ENCODE measurements around the gene DCX. TPM values are rescaled to one million over a fixed set of nuclear protein-coding genes. Genes with fewer than 3 reads are reported as not detected.
A peak's percentile ranks its signal among the peaks of the same experiment; 100 is the strongest.

DCX gene
- total RNA-seq, 1 donor from 2014 or later: not detected

DNA sequence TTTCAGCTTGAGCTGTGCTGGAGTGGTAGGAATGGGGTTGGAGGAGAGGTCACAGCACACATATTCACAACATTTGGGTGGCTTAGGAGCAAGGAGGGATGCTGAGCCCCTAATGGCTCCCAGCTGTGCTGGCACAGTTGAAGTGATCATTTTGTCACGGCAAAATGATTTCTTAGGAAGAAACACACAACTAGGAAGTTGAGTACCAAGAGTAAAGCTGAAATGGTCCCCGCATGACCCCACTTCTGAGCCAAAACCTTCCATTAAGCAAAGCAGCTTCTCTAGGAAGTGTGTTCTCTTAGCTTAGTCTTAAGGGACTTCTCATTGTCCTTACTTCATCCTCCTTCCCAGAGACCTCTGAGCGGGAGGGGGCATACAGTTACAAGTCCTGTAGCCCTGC is 154.3 kb downstream of the DCX start:
- H3K36me3 Mint-ChIP-seq (ENCODE audit: unreplicated experiment): no peaks in the 10 kb centered on the region
- no peak for DNase-seq (ENCODE audit: extremely low spot score, unreplicated experiment)
- TF ChIP-seq, protein P1, sequence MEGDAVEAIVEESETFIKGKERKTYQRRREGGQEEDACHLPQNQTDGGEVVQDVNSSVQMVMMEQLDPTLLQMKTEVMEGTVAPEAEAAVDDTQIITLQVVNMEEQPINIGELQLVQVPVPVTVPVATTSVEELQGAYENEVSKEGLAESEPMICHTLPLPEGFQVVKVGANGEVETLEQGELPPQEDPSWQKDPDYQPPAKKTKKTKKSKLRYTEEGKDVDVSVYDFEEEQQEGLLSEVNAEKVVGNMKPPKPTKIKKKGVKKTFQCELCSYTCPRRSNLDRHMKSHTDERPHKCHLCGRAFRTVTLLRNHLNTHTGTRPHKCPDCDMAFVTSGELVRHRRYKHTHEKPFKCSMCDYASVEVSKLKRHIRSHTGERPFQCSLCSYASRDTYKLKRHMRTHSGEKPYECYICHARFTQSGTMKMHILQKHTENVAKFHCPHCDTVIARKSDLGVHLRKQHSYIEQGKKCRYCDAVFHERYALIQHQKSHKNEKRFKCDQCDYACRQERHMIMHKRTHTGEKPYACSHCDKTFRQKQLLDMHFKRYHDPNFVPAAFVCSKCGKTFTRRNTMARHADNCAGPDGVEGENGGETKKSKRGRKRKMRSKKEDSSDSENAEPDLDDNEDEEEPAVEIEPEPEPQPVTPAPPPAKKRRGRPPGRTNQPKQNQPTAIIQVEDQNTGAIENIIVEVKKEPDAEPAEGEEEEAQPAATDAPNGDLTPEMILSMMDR (IDR thresholded peaks at IDR 0.05): no peak
- H3K9me3 Mint-ChIP-seq (ENCODE audit: unreplicated experiment): peaks cover 3% of the 10 kb centered on the region
- H3K4me3 Mint-ChIP-seq (ENCODE audit: unreplicated experiment): no peak overlapping the region
- no peaks in the 10 kb centered on the region for H3K4me1 Mint-ChIP-seq (ENCODE audit: unreplicated experiment)
- H3K27ac Mint-ChIP-seq (ENCODE audit: unreplicated experiment): no peak overlapping the region
- H3K27me3 Mint-ChIP-seq (ENCODE audit: unreplicated experiment): no peaks in the 10 kb centered on the region

DNA sequence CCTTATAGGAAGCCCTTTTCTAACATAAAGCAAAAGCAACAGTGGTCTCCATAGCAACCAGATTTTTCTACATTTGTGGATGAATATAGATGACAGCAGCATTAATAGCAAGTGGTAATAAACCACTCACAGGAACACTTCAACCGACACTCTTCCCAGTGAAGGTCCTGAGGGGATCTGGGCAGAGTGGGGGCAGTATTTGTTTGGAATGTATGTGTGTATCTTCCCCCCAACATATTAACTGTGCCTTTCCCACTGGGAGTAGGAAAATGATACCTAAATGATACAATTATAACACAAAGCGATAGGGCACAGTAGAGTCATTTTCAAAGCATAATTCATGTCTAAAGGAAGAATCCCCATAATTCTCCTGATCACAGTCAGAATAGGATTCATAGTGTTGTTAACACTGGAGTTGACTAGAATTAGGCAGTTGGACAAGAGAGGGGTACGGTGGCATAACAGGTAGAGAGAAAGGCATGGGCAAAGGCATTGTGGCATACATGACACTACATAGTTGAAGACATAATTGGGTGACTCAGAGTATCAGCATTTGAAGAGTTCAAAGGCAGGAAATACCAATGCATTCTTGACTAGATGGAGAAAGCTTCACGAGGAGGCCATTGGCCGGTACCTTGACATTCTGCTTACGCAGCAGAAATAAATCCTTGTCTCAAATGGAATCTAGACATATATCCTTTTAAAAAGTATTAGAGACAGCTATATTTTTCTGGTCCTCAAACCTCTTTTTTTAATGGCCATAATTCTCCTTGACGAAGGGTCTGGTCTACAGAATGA is 156.9 kb downstream of the DCX start:
- no peaks in the 10 kb centered on the region for H3K27me3 Mint-ChIP-seq (ENCODE audit: unreplicated experiment)
- TF ChIP-seq, protein P1 (IDR thresholded peaks at IDR 0.05): no peak
- no peaks in the 10 kb centered on the region for H3K4me1 Mint-ChIP-seq (ENCODE audit: unreplicated experiment)
- H3K36me3 Mint-ChIP-seq (ENCODE audit: unreplicated experiment): no peaks in the 10 kb centered on the region
- no peak overlapping the region for H3K4me3 Mint-ChIP-seq (ENCODE audit: unreplicated experiment)
- H3K27ac Mint-ChIP-seq (ENCODE audit: unreplicated experiment): no peak overlapping the region
- no peak for DNase-seq (ENCODE audit: extremely low spot score, unreplicated experiment)
- peaks cover 3% of the 10 kb centered on the region for H3K9me3 Mint-ChIP-seq (ENCODE audit: unreplicated experiment)

DNA sequence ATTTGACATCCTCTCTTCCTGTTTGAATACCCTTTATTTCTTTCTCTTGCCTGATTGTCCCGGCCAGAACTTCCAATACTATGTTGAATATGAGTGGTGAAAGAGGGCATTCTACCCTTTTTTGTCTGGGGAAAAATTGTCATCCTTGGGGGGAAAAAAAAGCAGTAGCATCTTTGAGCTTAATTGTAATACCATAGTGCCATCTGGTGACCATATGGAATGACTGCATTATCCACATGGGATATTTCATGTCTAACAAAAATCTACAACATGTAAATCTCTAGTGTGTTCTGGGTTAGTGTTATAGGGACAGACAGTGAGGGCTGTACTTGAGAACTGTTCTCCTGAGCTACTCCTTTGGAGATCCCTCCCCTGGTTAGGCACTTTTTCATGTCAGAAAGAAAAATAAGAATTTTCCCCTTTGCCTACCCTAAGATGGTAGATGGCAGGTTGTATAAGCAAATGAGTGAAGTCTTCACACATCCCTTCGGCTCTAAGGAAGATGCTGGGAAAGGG is 167.7 kb downstream of the DCX start:
- H3K36me3 Mint-ChIP-seq (ENCODE audit: unreplicated experiment): no peaks in the 10 kb centered on the region
- no peaks in the 10 kb centered on the region for H3K4me1 Mint-ChIP-seq (ENCODE audit: unreplicated experiment)
- TF ChIP-seq, protein P1 (IDR thresholded peaks at IDR 0.05): peak; percentile 60
- H3K9me3 Mint-ChIP-seq (ENCODE audit: unreplicated experiment): no peaks in the 10 kb centered on the region
- H3K27me3 Mint-ChIP-seq (ENCODE audit: unreplicated experiment): no peaks in the 10 kb centered on the region
- H3K4me3 Mint-ChIP-seq (ENCODE audit: unreplicated experiment): no peak overlapping the region
- no peak overlapping the region for H3K27ac Mint-ChIP-seq (ENCODE audit: unreplicated experiment)
- DNase-seq (ENCODE audit: extremely low spot score, unreplicated experiment): no peak

Other genes starting within 250 kb of the DCX start
- gene CAPN6, start 141.7 kb downstream of the DCX start, total RNA-seq: not detected in 2 replicates
- gene SERTM2, start 99.5 kb upstream of the DCX start, total RNA-seq: not detected in 2 replicates

Data from osteocyte (in vitro differentiated cells).